PC-9 (cell line): ENCODE data around the gene ARL6IP1. TPM values are rescaled to one million over a fixed set of nuclear protein-coding genes. Genes with fewer than 3 reads are reported as not detected.

ENCODE experiments used
- BruUV-seq: library from RNA; stranded (reverse); fragments of 400-500 nt; replicated peaks from 2 replicates; lab custom pipeline; 2021; lab: Mats Ljungman, UMichigan
- CTCF ChIA-PET: fragments of 300-600 bp; sonication (Branson Sonifier 250); formaldehyde crosslinking; loops from one replicate; lab custom pipeline; 2022; ENCODE audit warnings: antibody characterized with exemption; lab: Charles Lee
- POLR2A ChIA-PET: fragments of 300-600 bp; sonication (Branson Sonifier 250); formaldehyde crosslinking; loops from one replicate; lab custom pipeline; 2022; ENCODE audit warnings: antibody characterized with exemption; ENCODE audit not compliant: unreplicated experiment; lab: Charles Lee
- DNase-seq, 2 experiments: peaks; one replicate each; pipeline versions ENCODE4 v3.0.0 to v3.0.0-alpha.2; 2015 to 2022; ENCODE audit warnings: mixed read lengths in 1 of 2
- H2AFZ ChIP-seq: fragments of 200-600 bp; sonication (generic); 2 replicates; pipeline ENCODE4 v1.8.1; 2017; ENCODE audit warnings: antibody characterized with exemption
- H3F3A ChIP-seq: fragments of 200-600 bp; sonication (generic); 2 replicates; pipeline ENCODE4 v1.8.1; 2017; ENCODE audit warnings: antibody characterized with exemption, mild to moderate bottlenecking, low read depth; ENCODE audit not compliant: insufficient read depth
- H3K27ac ChIP-seq: fragments of 200-600 bp; sonication (generic); 2 replicates; pipeline ENCODE4 v1.6.1; 2016; ENCODE audit warnings: mixed run types
- H3K27me3 ChIP-seq: fragments of 200-600 bp; sonication (generic); 2 replicates; pipeline ENCODE4 v1.6.1; 2016; ENCODE audit warnings: low read depth, mixed run types; ENCODE audit not compliant: insufficient read depth
- H3K36me3 ChIP-seq: fragments of 200-600 bp; sonication (generic); 2 replicates; pipeline ENCODE4 v1.6.1; 2016; ENCODE audit warnings: low read depth, mixed run types
- H3K4me1 ChIP-seq: fragments of 200-600 bp; sonication (generic); replicated peaks from 2 replicates; pipeline ENCODE4 v1.6.1; 2016; ENCODE audit warnings: mixed run types; ENCODE audit not compliant: insufficient read depth
- H3K4me2 ChIP-seq: fragments of 200-600 bp; sonication (generic); 2 replicates; pipeline ENCODE4 v1.6.1; 2017; ENCODE audit warnings: mixed run types
- H3K4me3 ChIP-seq: fragments of 200-600 bp; sonication (generic); 2 replicates; pipeline ENCODE4 v1.6.1; 2016; ENCODE audit warnings: mixed run types
- H3K79me2 ChIP-seq: fragments of 200-600 bp; sonication (generic); 2 replicates; pipeline ENCODE4 v1.6.1; 2017; ENCODE audit warnings: low read depth, mixed run types
- H3K9me2 ChIP-seq: fragments of 200-600 bp; sonication (generic); 2 replicates; pipeline ENCODE4 v1.8.1; 2017; ENCODE audit warnings: mild to moderate bottlenecking; ENCODE audit not compliant: insufficient read depth
- H3K9me3 ChIP-seq: fragments of 200-600 bp; sonication (generic); 2 replicates; pipeline ENCODE4 v1.8.1; 2016; ENCODE audit warnings: low read depth; ENCODE audit not compliant: insufficient read depth
- H4K20me1 ChIP-seq: fragments of 200-600 bp; sonication (generic); 2 replicates; pipeline ENCODE4 v1.8.1; 2017; ENCODE audit not compliant: insufficient read depth
- CTCF ChIP-seq: fragments of 200-600 bp; sonication (generic); conservative IDR thresholded peaks from 2 replicates; pipeline ENCODE4 v1.6.1; 2017; ENCODE audit warnings: mixed run types, antibody characterized with exemption, mild to moderate bottlenecking, moderate library complexity
- EZH2 ChIP-seq: fragments of 200-600 bp; sonication (generic); IDR thresholded peaks from 2 replicates; pipeline ENCODE4 v1.8.0; 2017; ENCODE audit warnings: antibody characterized with exemption, low read depth
- intact Hi-C: fragments of 100-400 bp; cut with micrococcal nuclease; formaldehyde crosslinking; loops from one replicate; pipeline ENCODE4 v1.10.0; 2022; ENCODE audit not compliant: unreplicated experiment
- total RNA-seq: library from RNA; stranded (reverse); gene quantifications from 2 replicates; pipeline ENCODE4 v1.2.3, GENCODE V29; 2021

The ARL6IP1 gene
- total RNA-seq, 1 experiment from 2014 or later, result 294 TPM

GRCh38 chr16:18799500-18799899 lies 1.8 kb downstream of the ARL6IP1 start:
- BruUV-seq, result no TSS peak

GRCh38 chr16:18797746-18798145 lies 3.6 kb downstream of the ARL6IP1 start:
- CTCF ChIA-PET, result no interaction called here
- no TSS peak for BruUV-seq
- Histone ChIP-seq H2AFZ (no peak overlapping the region), H4K20me1 (peaks cover 31% of the 10 kb centered on the region), H3K4me3 (no peak overlapping the region), H3K27ac (no peak overlapping the region), H3K36me3 (peaks cover 43% of the 10 kb centered on the region), H3F3A (peaks cover 51% of the 10 kb centered on the region), H3K9me3 (no peaks in the 10 kb centered on the region), H3K4me1 (peaks cover 35% of the 10 kb centered on the region), H3K27me3 (no peaks in the 10 kb centered on the region), H3K79me2 (peaks cover 69% of the 10 kb centered on the region), H3K9me2 (no peaks in the 10 kb centered on the region), H3K4me2 (no peak overlapping the region; the same call in 1 of the 2 replicates)
- POLR2A ChIA-PET, result no interaction called here
- no peak for DNase-seq
- TF ChIP-seq EZH2 (no peak), CTCF (no peak)
- intact Hi-C loops, result no loop called here

More at GRCh38 chr16:18799500-18799899, 1.8 kb downstream of the ARL6IP1 start:
- Histone ChIP-seq H3K4me1 (peaks cover 43% of the 10 kb centered on the region), H3K9me3 (no peaks in the 10 kb centered on the region), H4K20me1 (peaks cover 31% of the 10 kb centered on the region), H3K27me3 (no peaks in the 10 kb centered on the region), H3K36me3 (peaks cover 28% of the 10 kb centered on the region), H3F3A (peaks cover 50% of the 10 kb centered on the region), H3K79me2 (peaks cover 66% of the 10 kb centered on the region), H3K4me2 (peak overlapping the region; percentile 98), H3K9me2 (no peaks in the 10 kb centered on the region), H2AFZ (no peak overlapping the region), H3K27ac (no peak overlapping the region), H3K4me3 (peak overlapping the region; percentile 98)
- TF ChIP-seq CTCF (no peak), EZH2 (no peak)
- intact Hi-C loops, result no loop called here
- no peak for DNase-seq
- POLR2A ChIA-PET, result interaction anchor here (1.4 kb wide), 1 partner anchor 9 kb away, joined by 17 read pairs; the partner anchor contains the start of gene RPS15A
- CTCF ChIA-PET, result interaction anchor here (0.6 kb wide), 1 partner anchor 295 kb away, joined by 3 read pairs; no protein-coding TSS in a partner anchor

- no peaks in the 10 kb centered on the region for H3K9me2 ChIP-seq
- no peak overlapping the region for H3K4me2 ChIP-seq
- H4K20me1 ChIP-seq, result peaks cover 31% of the 10 kb centered on the region
- intact Hi-C loops, result no loop called here
- H3K4me3 ChIP-seq, result no peak overlapping the region
- peaks cover 69% of the 10 kb centered on the region for H3K79me2 ChIP-seq
- peaks cover 54% of the 10 kb centered on the region for H3F3A ChIP-seq
- no peak for DNase-seq
- TF ChIP-seq EZH2, result no peak
- no peak for TF ChIP-seq CTCF
- no peak overlapping the region for H3K27ac ChIP-seq
- H3K36me3 ChIP-seq, result peaks cover 54% of the 10 kb centered on the region
- H3K9me3 ChIP-seq, result no peaks in the 10 kb centered on the region
- no TSS peak for BruUV-seq
- CTCF ChIA-PET, result no interaction called here
- POLR2A ChIA-PET, result interaction anchor here (0.6 to 0.8 kb wide), 2 partner anchors 12 to 121 kb away, joined by 3 to 4 read pairs; no protein-coding TSS in a partner anchor
- H3K4me1 ChIP-seq, result peaks cover 27% of the 10 kb centered on the region
- no peak overlapping the region for H2AFZ ChIP-seq
- no peaks in the 10 kb centered on the region for H3K27me3 ChIP-seq
These were observed 5.0 kb downstream of the ARL6IP1 start for GRCh38 chr16:18796377-18796776.
